NCI-H146 (cell line): ENCODE data around the gene PDCD2L.
"Not testable (repeated sequence)": the region's sequence is repeated elsewhere in the genome, so short reads cannot be mapped to it uniquely, and the experiment has no call there.

Experiments
- DNase-seq: peaks from one replicate; lab custom pipeline; 2025; lab: John Stamatoyannopoulos, UW

PDCD2L gene

DNA sequence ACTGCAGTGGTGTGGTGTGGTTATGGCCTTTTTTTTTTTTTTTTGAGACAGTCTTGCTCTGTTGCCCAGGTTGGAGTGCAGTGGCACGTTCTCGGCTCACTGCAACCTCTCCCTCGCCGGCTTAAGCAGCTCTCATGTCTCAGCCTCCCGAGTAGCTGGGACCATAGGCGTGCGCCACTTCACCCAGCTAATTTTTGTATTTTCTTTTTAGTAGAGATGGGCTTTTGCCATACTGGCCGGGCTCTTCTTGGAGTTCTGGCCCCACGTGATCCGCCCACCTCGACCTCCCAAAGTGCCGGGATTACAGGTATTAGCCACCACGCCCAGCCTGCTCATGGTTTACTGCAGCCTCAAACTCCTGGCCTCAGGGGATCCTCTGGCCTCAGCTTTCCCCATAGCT lies 7.0 kb downstream of the PDCD2L start:
- no peak for DNase-seq

- no peak for DNase-seq
Observed at GRCh38 chr19:34416021-34416545, 11.9 kb downstream of the PDCD2L start.

GRCh38 chr19:34418300-34418699 lies 14.1 kb downstream of the PDCD2L start:
- DNase-seq = no peak

DNA sequence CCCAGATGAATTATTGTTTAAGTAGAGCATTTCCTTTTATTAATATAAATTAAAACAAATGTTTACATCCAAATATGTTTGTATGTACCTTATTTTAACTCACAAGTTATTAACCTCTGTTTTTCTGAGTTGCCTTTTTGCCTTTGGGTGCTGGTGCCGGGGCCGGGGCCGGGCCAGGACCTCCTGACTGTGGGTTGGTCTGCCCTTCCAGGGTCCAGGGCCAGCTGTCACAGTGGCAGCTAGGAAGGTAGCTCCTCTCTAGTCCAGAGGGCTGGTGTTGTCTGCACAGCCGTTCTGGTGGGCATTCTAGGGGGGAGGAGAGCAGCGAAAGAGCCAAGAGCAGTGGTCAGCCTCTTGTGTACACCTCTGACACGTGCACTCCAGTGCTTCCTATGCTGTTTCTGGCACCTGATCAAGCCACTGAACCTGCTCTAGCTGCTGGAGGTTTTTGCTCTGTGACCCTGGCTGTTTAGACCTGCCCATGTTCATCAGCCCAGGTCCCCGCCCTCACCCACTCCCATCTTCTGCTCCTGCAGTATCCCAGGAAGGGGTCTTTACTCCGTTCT lies 22.0 kb downstream of the PDCD2L start:
- DNase-seq = no peak

DNA sequence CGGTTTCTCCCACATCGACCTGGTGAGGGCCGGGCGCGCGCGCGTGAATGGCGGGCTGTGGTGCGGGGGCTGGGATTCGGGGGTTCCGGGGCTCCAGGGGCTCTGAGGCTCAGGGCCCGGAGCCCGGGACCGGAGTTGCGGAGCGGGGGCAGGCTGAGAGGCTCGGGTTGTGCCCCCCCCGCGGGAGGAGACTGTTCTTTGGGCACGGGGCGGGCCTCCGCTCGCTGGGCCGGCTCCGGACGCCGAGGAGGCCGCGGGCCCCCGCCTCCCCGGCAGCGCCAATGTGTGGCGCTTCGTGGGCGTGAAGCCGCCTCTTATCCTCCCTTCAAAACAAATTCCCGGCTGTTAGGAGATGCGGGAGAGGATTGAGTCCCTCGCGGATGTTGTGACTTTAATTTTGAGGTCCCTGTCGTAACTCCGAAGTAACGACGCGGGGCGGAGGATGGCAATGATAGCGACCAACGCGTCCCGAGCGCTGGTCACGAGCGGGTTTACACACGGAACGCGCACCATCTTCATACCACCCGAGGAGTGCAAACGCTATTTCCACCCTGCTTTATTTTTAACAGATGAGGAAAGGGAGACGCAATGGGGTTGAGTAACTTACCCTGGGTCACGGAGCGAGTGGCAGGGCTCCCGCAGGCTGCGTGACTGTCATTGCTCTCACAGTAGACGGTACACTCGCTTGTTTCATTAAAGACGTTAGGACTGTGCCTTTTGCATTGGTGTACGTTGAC lies 24.5 kb downstream of the PDCD2L start:
- peak; percentile 41 for DNase-seq

- DNase-seq = no peak
Observed at GRCh38 chr19:34429553-34429952, 25.4 kb downstream of the PDCD2L start.

DNA sequence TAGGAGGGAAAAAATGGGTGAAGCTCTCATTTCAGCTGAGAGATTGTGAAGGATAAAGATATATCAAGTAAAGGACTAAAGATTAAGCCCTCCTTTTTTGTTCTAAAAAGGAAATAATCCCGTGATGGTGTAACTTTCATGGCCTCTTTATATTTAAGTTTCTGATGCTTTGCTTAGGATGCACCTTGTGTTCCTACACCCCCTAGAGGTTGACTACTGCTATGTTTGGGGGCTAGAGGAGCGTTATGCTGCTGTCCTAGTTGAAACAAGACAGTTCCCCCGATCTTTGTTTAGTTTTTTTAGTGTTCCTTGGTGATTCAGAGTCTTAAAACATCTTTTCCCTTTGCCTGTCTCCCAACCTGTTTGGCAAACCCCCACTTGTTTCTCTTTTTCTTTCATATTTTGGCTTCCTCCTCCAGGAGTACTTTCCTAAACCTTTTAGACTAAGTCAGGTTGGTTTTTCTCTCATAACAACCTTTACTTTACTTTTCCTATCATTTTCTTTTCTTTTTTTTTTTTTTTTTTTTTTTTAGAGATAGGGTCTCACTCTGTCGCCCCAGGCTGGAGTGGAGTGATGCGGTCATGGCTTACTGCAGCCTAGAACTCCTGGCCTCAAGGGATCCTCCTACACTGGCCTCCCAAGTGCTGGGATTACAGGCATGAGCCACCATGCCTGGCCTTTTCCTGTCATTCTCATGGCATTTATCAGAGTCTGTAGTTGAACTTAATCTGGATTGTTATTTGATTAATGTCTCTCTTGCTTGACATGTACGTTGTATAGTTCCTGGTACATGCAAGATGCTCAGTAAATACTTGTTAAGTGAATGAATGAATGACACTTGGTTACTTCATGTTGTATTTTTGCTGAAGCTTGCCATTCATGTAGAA lies 26.8 kb downstream of the PDCD2L start:
- DNase-seq = peak; percentile 16

- no peak for DNase-seq
Observed at GRCh38 chr19:34431681-34432402, 27.6 kb downstream of the PDCD2L start.

- DNase-seq = no peak
Observed at GRCh38 chr19:34432797-34433196, 28.6 kb downstream of the PDCD2L start.

DNA sequence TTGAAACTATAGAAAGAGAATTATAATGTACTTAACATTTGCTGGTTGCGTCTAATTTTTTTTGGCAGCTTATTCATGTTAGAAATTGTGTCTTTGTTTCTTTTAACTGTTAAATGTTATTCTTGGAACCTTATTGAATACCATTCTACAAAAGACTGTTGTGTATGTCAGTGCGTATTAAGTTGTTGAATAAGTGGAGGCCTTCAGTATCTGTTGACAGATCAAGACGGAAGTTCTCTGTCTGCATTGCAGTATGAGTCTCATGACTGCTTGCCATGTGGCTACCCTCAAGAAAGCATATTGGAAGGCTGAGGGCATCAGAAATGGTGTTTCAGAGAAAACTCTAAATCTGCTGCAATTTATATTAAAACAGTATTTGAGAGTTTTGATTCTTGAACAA lies 32.5 kb downstream of the PDCD2L start:
- DNase-seq = no peak

DNA sequence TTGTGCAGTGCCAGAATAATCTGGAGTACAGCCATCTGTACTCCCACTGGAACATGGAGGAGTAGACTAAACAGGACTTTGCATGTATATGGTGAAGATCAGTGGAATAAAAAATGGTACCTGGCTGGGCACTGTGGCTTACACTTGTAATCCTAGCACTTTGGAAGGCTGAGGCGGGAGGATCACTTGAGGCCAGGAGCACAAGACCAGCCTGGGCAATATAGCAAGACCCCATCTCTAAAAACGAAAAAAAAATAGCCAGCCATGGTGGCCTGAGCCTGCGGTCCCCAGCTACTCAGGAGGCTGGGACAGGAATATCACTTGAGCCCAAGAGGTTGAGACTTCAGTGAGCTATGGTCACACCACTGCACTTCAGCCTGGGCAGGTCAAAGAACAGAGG lies 44.0 kb downstream of the PDCD2L start:
- no peak for DNase-seq

DNA sequence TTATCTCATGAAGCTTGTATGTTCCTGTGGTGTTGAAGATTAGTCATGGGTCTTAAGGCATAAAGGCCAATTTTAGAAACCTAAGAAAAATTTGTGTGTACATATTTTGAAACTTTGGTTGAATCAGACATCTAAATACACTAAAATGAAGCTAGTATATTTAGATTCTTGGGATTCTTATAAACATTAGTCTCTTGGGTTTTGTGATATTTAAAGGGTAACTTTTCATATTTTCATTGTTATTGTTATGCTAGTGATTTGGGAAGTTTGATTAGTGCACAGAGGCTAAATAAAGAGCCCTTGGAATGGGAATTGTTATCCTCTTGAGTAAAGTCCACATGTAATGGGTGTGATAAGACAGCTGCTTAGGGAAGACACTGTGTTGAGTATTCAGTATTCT lies 48.5 kb downstream of the PDCD2L start:
- no peak for DNase-seq

GRCh38 chr19:34454091-34454490 lies 49.9 kb downstream of the PDCD2L start:
- no peak for DNase-seq

DNA sequence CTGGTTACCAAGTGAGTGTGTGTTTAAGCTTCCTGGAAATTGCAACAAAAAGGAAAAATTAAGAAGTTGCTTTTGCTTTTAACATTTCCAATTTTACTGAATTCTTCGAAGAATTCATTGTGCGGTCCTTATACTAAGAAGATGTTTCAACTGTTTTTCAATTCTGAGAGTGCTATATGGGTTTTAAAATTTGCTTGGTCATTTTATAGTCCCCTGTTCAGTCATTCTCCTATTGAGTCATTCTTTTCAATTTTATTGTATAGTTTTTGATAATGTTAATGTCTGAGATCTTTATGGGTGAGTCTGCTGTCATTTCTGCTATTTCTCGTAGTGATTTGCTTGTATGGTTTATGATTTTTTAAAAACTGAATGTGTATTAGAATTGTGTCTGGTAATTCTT lies 50.5 kb downstream of the PDCD2L start:
- no peak for DNase-seq

- DNase-seq = not testable (repeated sequence)
Observed at GRCh38 chr19:34455783-34456480, 51.7 kb downstream of the PDCD2L start.

- no peak for DNase-seq
Observed at GRCh38 chr19:34457446-34457845, 53.2 kb downstream of the PDCD2L start.

- DNase-seq = no peak
Observed at GRCh38 chr19:34458677-34459076, 54.5 kb downstream of the PDCD2L start.

DNA sequence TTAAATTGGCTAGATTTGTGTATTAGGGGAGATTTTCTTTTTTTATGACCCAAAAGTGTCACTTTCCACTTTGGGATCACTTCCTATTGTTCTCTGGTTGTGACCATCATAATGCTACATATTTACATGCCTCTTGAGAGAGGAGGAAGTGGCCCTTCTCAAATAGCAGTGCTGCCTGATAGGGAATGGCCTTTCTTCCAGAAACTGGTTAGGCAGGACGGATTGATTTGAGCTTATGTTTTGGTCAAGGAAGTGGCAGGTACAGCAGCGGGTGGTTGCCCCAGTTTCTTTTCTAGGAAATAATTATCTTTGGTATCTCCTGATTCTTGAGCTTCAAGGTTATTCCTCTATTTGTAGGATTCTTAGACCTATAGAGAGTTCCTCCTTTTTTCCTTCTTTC lies 55.4 kb downstream of the PDCD2L start:
- no peak for DNase-seq

DNA sequence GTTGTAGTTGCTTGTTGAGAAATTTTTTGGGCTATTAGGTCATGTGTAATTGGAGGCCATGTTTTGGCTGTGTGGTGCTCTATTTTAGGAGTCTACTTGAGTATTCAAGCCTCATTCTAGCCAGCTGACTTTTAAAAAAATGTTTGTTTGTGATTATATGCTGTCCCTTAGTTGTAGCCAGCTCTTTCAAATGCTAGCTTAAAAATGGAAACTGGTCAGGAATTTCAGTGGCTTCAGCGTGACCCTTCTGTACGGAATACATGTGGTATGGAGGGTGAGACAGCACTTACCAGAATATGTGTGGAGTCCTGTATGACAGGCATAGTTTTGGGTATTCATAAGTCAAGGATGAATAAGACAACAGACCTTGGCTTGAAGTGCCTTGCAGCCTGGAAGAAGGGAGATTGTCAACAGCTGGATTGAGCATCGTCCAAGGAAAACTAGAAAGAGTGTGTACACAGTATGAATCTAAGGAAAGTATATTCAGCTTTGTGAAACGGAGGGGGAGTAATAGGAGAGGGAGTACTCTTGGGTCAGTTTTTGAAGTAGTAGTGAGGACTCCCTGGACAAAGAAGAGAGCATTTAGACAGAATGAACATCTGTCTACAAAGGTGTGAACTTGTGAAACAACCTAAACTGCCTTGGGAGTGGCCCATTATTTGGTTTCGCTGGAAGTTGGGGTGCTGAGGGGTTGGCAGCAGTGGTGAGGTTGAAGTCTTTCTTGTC lies 57.3 kb downstream of the PDCD2L start:
- DNase-seq = no peak

GRCh38 chr19:34464785-34465184 lies 60.6 kb downstream of the PDCD2L start:
- not testable (repeated sequence) for DNase-seq

- no peak for DNase-seq
Observed at GRCh38 chr19:34468409-34468808, 64.2 kb downstream of the PDCD2L start.
